Kidney (tissue), 14 donors: ENCODE data around the gene FHL2. TPM values are rescaled to one million over a fixed set of nuclear protein-coding genes. Genes with fewer than 3 reads are reported as not detected.

Source experiments
- DNase-seq, 5 donors: peaks; one replicate each; pipeline ENCODE4 v3.0.0-alpha.2; 2013 to 2020
- FAIRE-seq: peaks from 2 replicates; lab custom pipeline; 2012; peaks lifted over from hg19 to GRCh38; lab: Jason Lieb, UNC
- H3K27ac ChIP-seq, 2 donors: one replicate each; pipeline ENCODE4 v1.7.0; 2013; ENCODE audit warnings: low read depth in 2 of 2, low read length in 2 of 2, inconsistent platforms in 1 of 2
- H3K27me3 ChIP-seq: one replicate; pipeline ENCODE4 v1.7.1; 2013; ENCODE audit warnings: low read length, inconsistent platforms; ENCODE audit not compliant: control insufficient read depth, insufficient read depth
- H3K36me3 ChIP-seq, 3 donors: one replicate each; pipeline versions ENCODE4 v1.7.0 to v1.7.1; 2013; ENCODE audit warnings: low read length in 3 of 3, control low read depth in 1 of 3, inconsistent platforms in 1 of 3; ENCODE audit not compliant: insufficient read depth in 3 of 3, control insufficient read depth in 2 of 3
- H3K4me1 ChIP-seq, 3 donors: one replicate each; pipeline versions ENCODE4 v1.7.0 to v1.7.1; 2013; ENCODE audit warnings: low read length in 3 of 3, inconsistent platforms in 1 of 3, low read depth in 1 of 3; ENCODE audit not compliant: control insufficient read depth in 2 of 3, insufficient read depth in 2 of 3
- H3K4me3 ChIP-seq, 3 donors: one replicate each; pipeline versions ENCODE4 v1.7.0 to v1.8.1; 2013; ENCODE audit warnings: low read length in 3 of 3, control low read depth in 1 of 3, inconsistent platforms in 1 of 3
- H3K9ac ChIP-seq, 3 donors: one replicate each; pipeline versions ENCODE4 v1.7.0 to v1.7.1; 2013; ENCODE audit warnings: low read length in 3 of 3, control low read depth in 1 of 3, inconsistent platforms in 1 of 3
- H3K9me3 ChIP-seq, 3 donors: one replicate each; pipeline versions ENCODE4 v1.7.0 to v1.7.1; 2013; ENCODE audit warnings: low read length in 3 of 3, control low read depth in 1 of 3, inconsistent platforms in 1 of 3; ENCODE audit not compliant: control insufficient read depth in 2 of 3, insufficient read depth in 1 of 3
- intact Hi-C: fragments of 100-400 bp; cut with DNase I; formaldehyde crosslinking; loops from one replicate; pipeline ENCODE4 v1.11.1; 2022
- polyA plus RNA-seq: library from polyadenylated mRNA; stranded (reverse); fragments of 350-450 nt; fragmentation: Illumina TruSeq; extraction: RNeasy Lipid Tissue Mini Kit (QIAGEN cat#74804); gene quantifications from one replicate; pipeline ENCODE4 v1.2.3, GENCODE V29; 2014; ENCODE audit warnings: low read depth, low replicate concordance; ENCODE audit not compliant: insufficient read depth
- total RNA-seq: library from RNA; stranded (reverse); fragmentation: NEBNext Ultra II Directional; extraction: Animal tissue kit (Norgen Biotek cat#: 25700); gene quantifications from one replicate; pipeline ENCODE4 v1.2.1, GENCODE V29; 2021
- TF ChIP-seq, protein P1 (sequence below): IDR thresholded peaks from 3 replicates; pipeline ENCODE4 v1.5.1; 2012; ENCODE audit warnings: mild to moderate bottlenecking, moderate library complexity, borderline replicate concordance; ENCODE audit not compliant: insufficient read depth; ENCODE audit errors: extremely low read depth
- donor health status: control.
- donor health status: control.
- donor health status: control.
- donor health status: control.
- donor health status: control.
- donor health status: DM: yes; HTN: yes; CAD: no.
- donor health status: Normal renal cell carcinoma (clear cell type).

Gene FHL2
- total and polyA plus RNA-seq, 2 donors from 2014 or later, result 23.4 to 75.9 TPM

DNA sequence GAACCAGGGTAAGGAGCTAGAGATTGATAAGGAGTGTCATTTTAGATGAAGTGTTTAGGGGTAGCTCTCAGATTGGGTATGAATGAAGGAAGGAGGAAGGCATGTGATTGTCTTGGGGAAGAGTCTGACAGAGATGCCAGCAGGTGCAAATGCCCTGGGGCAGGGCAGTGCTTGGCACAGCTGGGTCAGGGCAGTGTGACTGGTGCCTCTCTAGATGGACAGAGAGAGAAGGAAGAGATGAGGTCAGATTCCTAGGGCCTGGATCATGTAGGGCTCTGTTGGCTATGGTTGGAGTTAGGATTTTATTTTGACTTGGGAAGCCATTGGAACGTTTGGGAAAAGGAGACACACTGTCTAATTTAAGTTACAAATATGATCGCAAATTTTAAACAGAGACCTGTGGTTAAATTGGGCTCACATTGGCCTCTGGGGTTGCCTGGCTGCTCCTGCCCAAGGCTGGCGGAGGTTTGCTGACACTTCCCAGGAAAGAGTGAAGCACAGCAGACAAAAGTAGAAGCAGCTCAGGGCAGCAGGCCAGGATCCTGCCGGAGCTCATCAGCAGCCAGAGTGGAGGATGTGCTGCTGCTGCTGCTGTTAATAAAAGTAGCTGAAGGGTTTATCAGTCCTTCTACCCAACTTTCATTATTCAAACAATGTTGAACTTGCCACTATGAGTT lies 32.7 kb upstream of the FHL2 start:
- Histone ChIP-seq H3K4me1 (no peaks in the 10 kb centered on the region), H3K4me3 (no peak overlapping the region), H3K27me3 (no peaks in the 10 kb centered on the region), H3K9me3 (no peaks in the 10 kb centered on the region), H3K27ac (no peak overlapping the region), H3K36me3 (no peaks in the 10 kb centered on the region), H3K9ac (no peak overlapping the region)
- DNase-seq (peak in 1 of 5 donors; percentile 79), FAIRE-seq (no peak)
- TF ChIP-seq, protein P1, sequence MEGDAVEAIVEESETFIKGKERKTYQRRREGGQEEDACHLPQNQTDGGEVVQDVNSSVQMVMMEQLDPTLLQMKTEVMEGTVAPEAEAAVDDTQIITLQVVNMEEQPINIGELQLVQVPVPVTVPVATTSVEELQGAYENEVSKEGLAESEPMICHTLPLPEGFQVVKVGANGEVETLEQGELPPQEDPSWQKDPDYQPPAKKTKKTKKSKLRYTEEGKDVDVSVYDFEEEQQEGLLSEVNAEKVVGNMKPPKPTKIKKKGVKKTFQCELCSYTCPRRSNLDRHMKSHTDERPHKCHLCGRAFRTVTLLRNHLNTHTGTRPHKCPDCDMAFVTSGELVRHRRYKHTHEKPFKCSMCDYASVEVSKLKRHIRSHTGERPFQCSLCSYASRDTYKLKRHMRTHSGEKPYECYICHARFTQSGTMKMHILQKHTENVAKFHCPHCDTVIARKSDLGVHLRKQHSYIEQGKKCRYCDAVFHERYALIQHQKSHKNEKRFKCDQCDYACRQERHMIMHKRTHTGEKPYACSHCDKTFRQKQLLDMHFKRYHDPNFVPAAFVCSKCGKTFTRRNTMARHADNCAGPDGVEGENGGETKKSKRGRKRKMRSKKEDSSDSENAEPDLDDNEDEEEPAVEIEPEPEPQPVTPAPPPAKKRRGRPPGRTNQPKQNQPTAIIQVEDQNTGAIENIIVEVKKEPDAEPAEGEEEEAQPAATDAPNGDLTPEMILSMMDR, result no peak
- intact Hi-C loops, result no loop called here

DNA sequence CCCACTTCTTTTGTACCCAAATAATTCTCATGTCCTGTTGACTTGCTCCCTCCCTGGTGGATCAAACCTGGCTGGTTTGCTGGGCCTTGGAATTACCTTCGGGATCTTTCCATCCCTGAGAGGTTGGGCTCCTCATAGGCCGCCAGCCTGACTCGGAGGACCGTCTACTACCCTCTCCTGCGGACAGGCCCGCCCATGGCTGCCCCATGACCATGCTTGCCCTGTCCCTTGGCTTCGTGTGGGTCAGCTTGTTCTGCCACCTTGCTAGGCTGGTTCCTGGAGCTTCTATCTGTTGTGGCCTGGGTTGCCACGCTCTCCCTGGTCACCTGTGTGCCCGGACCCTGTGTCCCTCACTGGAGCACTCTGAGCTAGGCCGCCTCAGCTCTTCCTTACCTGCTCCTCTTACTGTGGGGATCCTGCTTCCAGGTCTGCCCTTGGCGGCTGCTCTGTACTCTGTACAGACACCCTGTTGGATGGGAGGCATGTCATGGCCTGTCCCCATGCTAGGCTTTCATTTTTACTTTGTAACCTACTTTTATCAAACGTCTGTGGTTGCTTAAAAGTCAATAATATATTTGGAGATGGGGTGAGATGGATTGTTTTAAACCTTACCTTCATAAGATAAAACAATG lies 29.7 kb upstream of the FHL2 start:
- Histone ChIP-seq H3K4me3 (no peak overlapping the region), H3K9ac (no peak overlapping the region), H3K9me3 (no peaks in the 10 kb centered on the region), H3K4me1 (no peaks in the 10 kb centered on the region), H3K27ac (no peak overlapping the region), H3K36me3 (no peaks in the 10 kb centered on the region), H3K27me3 (no peaks in the 10 kb centered on the region)
- DNase-seq (no peak), FAIRE-seq (no peak)
- intact Hi-C loops, result no loop called here
- TF ChIP-seq, protein P1, result no peak

DNA sequence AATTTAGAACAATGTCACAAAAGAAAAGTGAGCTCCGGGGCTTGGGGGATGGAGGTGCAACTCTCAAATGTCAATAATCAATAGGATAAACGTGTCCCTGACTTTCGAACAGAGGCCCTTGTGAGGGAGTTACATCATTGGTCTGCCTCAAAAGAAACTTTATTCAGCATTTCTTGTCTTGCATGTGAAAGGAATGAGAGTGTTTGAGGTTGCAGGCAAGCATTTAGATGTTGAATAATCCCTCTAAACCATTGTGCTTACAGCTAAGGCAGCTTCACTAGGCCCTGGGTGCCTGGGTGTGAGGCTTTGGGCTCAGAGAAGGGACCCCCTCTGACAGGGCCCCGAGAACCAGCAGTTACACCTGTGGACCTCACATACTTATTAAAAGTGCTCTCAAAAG lies 28.6 kb upstream of the FHL2 start:
- DNase-seq (no peak), FAIRE-seq (no peak)
- TF ChIP-seq, protein P1, result no peak
- Histone ChIP-seq H3K9ac (no peak overlapping the region), H3K9me3 (no peaks in the 10 kb centered on the region), H3K4me1 (no peaks in the 10 kb centered on the region), H3K36me3 (no peaks in the 10 kb centered on the region), H3K4me3 (no peak overlapping the region), H3K27me3 (no peaks in the 10 kb centered on the region), H3K27ac (no peak overlapping the region)
- intact Hi-C loops, result no loop called here
